Epidermal melanocyte (primary cell): ENCODE data around the gene RASL11A.
"Not testable (repeated sequence)": the region's sequence is repeated elsewhere in the genome, so short reads cannot be mapped to it uniquely, and the experiment has no call there.

ENCODE experiments used
- DNase-seq: peaks from one replicate; pipeline ENCODE4 v3.0.0; 2011; ENCODE audit warnings: low spot score; ENCODE audit not compliant: insufficient read length

RASL11A gene

GRCh38 chr13:27270594-27271520 is at the start of gene RASL11A:
Gene RASL11A (plus strand): TSS chr13:27270830. CDS start chr13:27270945, 115 bp downstream.
- DNase-seq: peak; percentile 67

GRCh38 chr13:27222100-27222499 is 48.5 kb upstream of the RASL11A start:
- not testable (repeated sequence) for DNase-seq

- DNase-seq: no peak
These were observed 43.6 kb upstream of the RASL11A start for GRCh38 chr13:27226991-27227390.

GRCh38 chr13:27228131-27228530 is 42.5 kb upstream of the RASL11A start:
- no peak for DNase-seq

GRCh38 chr13:27229642-27230041 is 41.0 kb upstream of the RASL11A start:
- DNase-seq: no peak

GRCh38 chr13:27233964-27234363 is 36.7 kb upstream of the RASL11A start:
- no peak for DNase-seq

GRCh38 chr13:27236478-27236877 is 34.2 kb upstream of the RASL11A start:
- no peak for DNase-seq

GRCh38 chr13:27242702-27243101 is 27.9 kb upstream of the RASL11A start:
- DNase-seq: no peak

- no peak for DNase-seq
These were observed 25.0 kb upstream of the RASL11A start for GRCh38 chr13:27245610-27246009.

GRCh38 chr13:27250833-27251165 is 19.8 kb upstream of the RASL11A start:
- no peak for DNase-seq

- peak; percentile 72 for DNase-seq
These were observed 19.2 kb upstream of the RASL11A start, which contains the start of gene RPL21 for GRCh38 chr13:27251166-27252091. Gene RPL21 (plus strand): TSS chr13:27251558. CDS start chr13:27253777, 2,219 bp downstream.

- DNase-seq: no peak
These were observed 18.2 kb upstream of the RASL11A start for GRCh38 chr13:27252467-27252866.

- no peak for DNase-seq
These were observed 13.4 kb upstream of the RASL11A start for GRCh38 chr13:27257233-27257568.

- no peak for DNase-seq
These were observed 12.9 kb upstream of the RASL11A start for GRCh38 chr13:27257648-27258253.

- DNase-seq: no peak
These were observed 11.8 kb upstream of the RASL11A start for GRCh38 chr13:27258637-27259386.

- no peak for DNase-seq
These were observed 10.8 kb upstream of the RASL11A start for GRCh38 chr13:27259831-27260230.

GRCh38 chr13:27261396-27261795 is 9.2 kb upstream of the RASL11A start:
- DNase-seq: no peak

GRCh38 chr13:27263438-27263837 is 7.2 kb upstream of the RASL11A start:
- DNase-seq: no peak

GRCh38 chr13:27264181-27264580 is 6.4 kb upstream of the RASL11A start:
- DNase-seq: peak; percentile 21

GRCh38 chr13:27264648-27265047 is 6.0 kb upstream of the RASL11A start:
- DNase-seq: no peak

- DNase-seq: no peak
These were observed 3.7 kb upstream of the RASL11A start for GRCh38 chr13:27266917-27267316.
